NCI-H774 (cell line): ENCODE results near the gene CCDC33.

Source experiments
- DNase-seq: peaks from one replicate; lab custom pipeline; 2025; lab: John Stamatoyannopoulos, UW

Gene CCDC33

DNA sequence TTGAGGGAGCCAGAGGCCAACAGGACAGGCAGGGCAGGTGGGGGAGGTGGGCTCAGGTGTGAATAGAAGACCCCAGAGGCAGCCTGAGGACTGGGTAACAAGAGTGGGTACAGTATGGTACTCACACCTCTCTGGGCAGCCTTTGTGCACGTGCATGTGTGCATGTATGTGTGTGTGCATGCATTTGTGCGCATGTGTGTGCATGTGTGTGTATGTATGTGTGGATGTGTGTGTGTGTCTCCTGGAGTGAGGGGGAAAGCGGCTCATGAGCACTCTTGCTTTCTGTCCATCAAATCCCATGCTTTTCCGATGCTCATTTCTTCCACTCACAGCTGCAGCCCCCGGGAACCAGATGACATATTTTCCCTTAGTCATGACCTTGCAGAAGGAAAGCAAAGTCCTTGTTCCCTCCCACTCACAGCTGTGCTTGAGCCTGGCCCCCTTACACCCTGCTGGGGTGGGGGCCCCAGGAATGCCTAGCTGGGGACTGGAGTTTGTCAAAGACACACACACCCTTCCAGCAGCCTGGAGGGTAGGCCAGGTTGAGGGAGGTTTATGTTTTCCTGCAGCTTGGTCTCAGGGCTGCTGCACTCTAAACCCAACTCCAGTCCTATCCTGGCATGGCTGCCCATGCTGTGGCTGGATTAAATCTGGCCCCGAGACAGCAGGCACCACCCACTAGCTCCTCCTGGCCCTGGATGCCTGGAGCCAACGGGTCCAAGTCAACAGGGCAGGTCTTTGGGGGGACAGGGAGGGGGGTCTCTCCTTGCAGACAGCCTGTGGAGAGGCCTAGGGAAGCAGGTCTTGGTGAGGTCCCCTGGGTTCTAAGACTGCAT lies 22.5 kb downstream of the CCDC33 start:
- DNase-seq: no peak

DNA sequence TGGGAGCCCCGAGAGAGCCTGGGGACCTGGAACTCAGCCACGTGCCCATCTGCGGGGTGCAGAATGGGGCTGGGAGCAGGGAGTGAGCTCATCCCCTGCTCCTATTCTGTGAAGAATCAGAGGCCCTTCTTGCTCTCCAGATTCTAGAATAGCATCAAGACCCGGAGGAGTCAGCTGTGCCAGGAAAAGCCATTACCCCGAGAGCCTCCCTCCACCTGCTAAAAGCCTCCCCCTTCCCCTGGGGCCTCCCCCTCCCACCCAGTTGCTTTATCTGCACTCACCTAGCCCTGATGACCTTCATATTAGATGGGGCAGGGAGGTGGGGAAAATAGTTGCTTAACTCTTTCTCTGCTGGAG lies 23.1 kb downstream of the CCDC33 start:
- no peak for DNase-seq

DNA sequence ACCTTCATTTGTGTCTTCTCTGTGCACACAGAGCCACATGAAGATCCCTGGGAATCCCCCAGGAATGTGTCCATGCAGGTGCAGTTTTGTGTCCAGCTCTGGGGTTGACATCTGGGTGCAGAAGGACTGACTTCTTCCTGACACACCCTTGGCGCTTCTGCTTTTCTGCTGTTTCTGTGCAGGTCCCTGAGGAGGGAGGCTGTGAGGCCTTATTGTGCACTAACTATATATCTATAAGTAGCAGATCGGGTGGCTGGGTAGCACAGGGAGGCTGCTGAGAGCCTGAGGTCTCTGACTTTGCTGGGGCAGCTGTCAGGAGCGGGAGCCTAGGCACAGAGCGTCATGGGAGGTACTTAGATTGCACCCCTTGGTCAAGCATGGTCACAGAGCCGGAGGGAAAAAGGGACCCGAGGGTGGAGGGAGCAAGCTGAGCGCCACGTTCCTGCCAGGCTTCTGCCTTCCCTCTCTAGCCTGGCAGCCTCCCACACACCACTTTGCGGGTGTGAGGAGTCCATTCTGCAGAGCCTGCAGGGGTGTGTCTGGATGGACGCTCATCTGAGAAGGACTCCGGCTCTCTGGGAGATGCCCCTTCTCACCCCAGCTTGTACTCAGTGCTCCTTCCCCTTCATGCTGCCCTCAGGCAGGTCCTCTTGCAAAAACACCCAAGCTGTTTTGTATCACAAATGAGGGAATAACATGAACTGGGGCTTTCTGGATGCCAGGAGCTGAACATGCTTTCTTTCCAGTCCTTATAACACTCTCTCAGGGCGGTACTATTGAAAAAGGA lies 23.9 kb downstream of the CCDC33 start:
- no peak for DNase-seq

DNA sequence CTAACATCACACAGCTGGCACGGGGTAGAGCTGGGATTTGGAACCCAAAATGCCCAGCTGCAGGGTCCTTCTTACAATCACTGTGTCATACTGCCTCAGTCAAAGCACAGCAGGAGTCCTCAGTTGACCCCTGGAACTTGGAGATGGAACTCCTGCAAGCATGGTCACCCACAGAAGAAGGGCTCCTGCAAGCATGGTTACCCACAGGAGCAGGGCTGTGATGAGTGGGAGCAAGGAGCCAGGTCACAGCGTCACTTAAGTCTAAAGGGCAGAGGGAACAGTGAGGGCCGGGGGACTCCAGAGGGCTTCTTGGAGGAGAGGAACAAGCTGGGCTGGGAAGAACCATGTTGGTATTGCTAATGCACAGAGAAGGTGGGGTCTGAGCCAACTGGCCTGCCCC lies 24.9 kb downstream of the CCDC33 start:
- no peak for DNase-seq

DNA sequence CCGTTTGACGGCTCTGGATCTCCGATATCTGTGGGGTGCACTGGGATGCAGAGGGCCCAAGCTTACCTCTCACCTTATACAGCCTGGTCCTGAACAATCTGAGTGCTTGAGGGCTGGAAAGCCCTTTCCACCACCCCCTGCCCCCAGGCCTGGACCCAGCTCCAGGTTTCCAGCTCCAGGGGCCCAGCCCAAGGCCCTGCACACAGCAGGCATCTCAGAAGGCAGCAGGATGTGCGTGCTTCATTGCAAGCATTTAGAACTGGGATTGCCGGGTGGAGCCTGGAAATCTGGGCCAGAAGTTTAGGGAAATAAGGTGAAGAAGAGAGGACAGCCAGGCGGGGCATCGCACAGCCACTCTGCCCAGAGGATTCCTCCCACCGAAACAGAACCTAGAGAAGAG lies 25.6 kb downstream of the CCDC33 start:
- DNase-seq: no peak

DNA sequence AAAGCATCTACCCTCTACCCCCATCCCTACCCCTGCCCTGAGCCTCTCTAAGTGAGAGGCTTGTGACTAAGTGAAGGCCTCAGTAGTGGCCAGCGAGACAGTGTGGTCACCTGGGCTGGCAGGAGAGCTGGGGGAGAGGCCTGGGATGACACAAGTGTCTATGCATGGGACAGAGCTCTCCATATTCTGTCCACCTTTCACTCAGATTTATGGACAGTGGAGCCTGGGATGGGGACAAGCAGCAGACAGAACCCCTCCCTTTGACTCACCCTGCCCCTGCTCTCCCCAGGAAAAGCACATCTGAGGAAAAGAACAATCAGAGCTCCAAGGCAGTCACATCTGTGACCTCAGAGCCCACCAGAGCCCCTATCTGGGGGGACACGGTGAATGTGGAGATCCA lies 26.0 kb downstream of the CCDC33 start:
- DNase-seq: no peak

DNA sequence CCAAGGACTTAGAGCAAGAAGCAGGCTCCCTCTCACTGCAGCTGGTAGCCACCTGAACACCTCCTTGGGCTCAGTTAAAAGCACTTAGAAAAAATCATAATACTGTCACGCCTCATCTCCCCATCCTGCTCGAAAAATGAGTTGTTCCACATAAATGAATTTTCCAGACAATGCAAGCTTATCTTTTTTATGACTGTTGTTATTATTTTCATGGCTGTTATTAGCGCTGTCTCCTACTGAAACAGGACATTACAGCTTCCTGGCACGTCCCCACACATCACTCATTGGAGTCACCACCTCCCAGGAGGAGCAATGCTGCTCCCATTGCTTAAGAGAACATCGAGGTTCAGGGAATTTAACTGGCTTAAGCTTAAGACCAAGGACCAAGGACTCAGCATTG lies 26.5 kb downstream of the CCDC33 start:
- DNase-seq: no peak

DNA sequence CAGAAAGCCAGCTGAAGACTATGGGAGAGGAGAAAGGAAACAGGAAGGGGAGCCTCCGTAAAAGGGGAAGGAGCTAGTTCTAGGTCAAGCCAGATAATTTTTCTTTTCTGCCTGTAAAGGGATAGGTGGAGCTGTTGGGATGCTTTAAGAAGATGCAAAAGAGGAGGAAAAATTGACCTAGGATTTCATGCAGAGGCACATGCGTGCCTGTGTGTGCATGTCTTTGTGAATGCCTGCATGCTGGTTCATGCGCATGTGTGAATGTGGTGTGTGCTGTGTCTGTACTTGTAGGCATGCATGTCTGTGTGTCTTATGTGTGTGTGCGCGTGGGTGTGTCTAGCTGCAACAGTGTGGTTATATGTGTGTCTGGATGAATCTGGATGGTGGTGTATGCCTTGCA lies 27.3 kb downstream of the CCDC33 start:
- no peak for DNase-seq

DNA sequence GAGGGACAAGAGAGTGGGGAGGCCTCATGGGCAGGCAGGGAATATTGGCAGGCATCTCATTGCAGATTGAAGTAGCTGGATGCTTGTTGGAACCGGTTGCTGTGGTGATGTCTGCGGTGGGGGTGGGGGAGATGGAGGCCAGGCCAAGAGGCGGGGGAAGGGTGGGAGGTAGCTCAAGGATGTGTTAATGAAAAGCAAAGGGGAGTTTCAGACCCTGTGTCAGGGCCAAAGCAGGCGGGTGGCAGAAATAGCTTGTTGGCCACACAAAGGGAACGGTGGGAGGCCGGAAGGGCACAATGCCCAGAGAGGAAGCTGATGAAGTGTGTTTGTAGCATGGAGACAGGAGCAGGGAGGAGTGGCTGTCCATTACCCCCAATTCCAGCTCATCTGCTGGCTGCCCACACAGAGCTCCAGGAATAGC lies 28.0 kb downstream of the CCDC33 start:
- DNase-seq: no peak

DNA sequence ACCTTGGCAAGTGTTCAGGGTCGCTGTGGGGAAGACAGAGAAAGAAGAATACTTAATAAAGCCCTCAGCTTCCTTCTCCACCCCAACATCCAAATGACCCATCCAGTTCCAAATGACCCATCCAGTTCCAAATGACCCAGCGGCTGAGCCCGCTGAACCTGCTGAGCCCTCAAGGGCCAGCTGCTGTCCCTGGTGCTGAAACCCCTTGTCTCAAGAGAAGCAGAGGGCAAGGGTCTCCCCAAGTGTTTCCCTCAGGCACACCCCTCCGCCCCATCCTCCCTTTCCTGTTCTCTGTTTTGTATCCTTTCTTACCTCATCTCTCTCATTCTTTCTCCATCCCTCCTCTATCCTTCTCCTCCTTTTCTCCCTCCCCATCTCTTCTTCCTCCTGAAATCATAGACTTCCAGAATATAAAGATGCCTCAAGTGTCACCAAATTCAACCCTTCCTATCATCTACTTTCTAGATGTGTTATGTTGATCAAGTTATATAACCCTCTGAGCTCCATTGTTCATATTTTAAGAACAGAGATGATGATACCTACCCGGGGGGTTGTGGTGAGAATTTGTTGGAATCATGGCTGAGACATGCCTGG lies 29.0 kb downstream of the CCDC33 start:
- no peak for DNase-seq

DNA sequence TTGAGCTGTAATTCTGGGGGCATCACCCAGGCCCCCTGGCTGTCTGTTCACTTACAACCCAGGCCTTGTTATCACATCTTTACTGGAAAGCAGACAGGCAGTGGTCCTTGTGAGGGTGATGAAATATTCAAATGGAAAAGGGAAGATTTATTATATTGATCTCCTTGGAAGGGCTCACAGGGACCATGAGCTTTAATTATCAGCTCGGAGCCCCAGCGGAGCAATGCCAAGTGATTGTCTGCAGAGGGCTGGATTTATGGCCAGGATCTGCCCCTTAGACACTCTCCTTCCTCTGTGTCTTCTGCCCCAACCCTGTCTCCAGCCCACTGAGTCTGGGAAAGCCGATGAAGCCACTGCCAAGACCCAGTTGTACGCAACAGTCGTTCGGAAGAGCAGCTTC lies 31.9 kb downstream of the CCDC33 start:
- DNase-seq: no peak

DNA sequence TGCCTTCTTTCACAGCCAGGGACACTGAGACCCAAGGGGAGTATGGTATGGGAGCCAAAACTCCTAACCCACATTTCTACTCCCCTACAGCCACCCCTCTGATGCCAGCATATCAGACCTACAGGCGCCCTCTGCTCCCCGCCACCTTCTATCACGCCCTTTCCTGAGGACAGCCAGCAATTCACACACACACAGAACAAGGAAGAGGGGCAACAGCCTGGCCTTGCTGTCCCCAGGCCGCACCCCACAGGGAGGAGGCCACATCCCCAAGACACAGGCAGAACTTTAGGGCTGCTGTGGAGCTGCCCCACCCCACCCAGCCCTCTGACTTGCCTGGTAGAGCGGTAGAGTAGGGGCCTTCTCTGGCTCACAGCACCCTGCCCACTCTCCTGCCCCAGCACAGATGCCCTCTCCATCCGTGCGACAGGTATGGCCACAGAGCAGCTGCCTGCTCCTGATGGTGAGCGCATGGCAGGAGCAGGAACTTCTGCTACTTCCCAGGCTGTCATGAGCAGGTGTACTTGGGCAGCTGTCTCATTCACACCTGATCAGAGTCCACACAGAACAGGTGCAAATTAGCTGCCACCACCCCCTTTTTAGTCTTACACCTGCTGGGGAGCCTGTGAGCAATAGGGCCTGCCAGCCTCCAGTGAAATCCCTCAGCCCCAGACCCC lies 33.4 kb downstream of the CCDC33 start:
- DNase-seq: peak; percentile 77

DNA sequence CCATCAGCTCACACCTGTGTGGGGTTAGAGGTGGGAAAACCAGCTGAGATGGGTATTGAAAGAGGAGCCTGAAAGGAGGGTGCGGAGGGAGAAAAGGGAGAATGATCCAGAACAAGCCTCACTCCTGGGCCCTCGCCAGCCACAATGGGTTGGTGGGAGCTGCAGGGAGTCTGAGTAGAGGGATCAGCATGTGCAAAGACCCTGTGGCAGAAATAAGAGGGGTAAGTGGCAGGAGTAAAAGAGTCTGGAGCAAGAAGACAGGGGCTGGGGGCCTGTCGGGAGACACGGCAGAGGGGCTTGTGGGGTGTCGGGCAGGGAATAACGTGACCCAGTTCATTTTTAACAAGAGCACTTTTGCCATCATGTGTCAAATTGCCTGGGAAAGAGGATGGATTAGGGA lies 34.0 kb downstream of the CCDC33 start:
- DNase-seq: no peak

DNA sequence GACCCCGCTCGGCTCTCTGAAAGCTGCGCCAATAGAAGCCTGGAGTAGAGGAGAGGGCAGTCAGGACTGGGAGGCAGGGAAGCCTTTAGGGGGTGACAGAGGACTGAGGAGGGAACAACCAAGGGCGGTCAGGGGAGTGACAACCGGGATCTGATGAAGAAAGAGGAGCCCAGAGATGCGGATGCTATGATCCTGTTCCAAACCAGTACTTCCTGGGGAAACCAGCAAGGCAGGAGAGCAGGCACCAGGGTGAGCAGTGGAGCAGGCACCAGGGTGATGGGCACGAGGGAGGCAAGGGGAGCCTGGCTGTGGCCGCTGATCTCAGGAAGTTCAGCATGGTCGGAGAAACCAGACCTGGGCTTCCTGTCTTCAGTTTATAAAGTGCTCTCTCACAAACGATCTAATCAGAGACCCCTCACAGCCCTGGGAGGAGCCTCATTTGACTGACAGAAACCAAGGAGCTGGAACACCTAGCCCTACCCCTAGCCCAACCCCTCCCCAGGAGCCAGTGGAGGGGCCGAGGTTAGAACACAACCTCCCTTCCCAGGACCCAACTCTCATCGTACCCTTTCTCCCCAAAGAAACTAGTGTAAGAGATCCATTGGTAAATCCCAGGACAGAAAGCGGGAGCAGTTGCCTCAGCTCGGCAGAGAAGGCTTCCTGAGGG lies 34.9 kb downstream of the CCDC33 start:
- DNase-seq: no peak

DNA sequence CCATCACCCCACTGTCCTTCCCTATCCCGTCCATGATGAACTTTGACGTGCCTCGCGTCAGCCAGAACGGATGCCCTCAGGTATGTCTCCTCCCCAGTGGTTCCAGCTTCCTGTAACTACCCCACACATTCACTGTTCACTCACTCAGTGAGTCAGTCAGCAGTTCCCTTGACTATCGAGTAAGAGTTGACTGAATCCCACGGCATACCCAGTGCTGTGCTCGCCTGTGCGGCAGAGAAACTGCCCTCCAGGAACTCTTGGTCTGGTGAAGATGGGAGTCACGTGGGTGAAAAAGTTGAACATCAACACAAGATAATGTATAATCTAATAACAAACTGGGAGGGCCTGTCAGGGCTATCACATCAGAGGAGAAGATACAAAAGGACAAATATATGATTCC lies 36.7 kb downstream of the CCDC33 start:
- DNase-seq: no peak

DNA sequence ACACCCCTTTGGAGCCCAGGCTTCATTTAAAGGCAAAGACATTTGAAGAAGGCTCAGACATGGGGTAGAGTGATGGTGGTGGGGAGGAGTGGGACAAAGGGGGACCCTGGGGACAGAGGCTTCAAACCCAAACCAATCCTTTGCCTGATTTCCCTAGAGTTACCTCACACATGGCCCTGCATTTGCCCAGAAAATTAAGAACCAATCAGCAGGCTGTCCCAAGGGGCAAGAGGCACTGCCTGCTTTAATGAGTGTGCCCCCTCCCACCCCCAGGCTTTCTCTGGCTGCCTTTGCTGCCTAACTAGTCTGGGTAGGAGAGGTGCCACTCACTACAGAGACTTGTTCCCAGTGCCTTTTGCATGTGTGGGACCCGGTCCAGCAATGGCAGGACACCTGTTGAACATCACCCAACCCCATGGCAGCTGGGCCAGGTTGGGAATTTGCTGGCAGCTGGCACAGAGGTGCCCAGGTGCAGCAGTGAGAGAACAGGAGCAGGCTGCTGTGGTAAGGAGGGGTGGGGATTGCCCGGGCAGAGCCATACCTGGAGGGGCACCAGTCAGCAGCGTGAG lies 38.4 kb downstream of the CCDC33 start:
- peak; percentile 27 for DNase-seq

DNA sequence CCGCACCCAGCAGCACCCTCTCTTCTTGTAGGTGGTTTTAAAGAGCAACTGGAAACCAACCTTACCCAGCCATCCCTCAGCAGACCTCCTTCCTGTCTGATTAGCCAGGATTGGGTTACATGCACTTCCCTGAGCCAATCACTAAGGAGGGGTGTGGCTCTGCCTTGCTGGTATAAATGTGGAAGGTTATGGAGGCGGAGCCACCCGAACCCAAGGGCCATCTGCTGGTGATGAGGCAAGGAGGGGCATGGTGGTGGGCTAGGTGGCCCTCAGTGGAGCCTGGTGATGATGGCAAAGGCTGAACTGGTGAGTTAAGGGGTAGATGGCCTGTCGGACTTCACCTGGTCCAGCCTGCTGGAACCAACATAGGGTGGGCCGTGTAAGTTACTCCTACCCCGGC lies 39.8 kb downstream of the CCDC33 start:
- DNase-seq: no peak

DNA sequence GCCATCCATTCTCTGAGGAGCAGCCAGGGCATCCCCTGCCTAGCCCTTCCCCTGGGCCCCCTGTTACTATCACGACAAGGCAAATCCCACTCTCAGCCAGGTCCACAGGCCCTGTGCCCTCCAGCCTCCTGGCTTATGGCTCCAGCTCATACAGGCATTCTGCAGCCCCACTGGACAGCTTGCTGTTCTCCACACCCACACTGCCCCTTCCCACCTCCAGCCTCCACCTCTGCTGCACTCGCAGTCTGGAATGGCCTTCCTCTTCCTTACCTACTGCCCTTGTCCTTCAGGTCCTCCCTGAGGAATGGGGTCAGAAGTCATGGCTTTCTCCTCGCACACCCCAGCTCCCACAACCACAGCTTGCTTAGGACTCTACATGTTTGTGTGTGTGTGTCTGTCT lies 40.4 kb downstream of the CCDC33 start:
- no peak for DNase-seq

DNA sequence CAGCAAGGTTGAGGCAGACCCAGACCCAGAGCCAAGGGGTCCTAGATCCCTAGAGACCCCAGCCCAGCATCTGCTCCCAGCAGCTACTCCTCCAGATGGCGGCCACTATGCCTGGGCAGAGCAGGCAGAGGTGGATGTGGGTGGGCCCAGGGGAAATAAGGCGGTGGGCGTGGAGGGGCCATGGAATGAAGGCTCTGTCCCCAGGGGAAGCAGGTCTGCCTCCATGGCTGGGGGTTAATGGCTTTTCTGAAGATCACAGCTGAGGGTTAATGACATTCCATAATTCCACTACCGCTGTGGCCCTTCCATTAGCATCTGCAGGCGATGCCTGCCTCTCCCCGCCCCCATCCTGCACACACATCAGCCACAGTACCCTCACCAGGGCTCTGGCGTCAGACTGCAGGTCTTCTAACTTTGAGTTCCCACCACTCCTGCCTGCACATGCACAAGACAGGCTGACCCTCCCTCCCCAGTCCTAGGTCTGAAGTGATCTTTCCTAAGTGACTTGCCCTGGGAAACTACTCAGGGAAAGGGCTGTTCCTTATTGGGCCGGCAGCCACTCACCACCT lies 41.2 kb downstream of the CCDC33 start:
- DNase-seq: no peak

DNA sequence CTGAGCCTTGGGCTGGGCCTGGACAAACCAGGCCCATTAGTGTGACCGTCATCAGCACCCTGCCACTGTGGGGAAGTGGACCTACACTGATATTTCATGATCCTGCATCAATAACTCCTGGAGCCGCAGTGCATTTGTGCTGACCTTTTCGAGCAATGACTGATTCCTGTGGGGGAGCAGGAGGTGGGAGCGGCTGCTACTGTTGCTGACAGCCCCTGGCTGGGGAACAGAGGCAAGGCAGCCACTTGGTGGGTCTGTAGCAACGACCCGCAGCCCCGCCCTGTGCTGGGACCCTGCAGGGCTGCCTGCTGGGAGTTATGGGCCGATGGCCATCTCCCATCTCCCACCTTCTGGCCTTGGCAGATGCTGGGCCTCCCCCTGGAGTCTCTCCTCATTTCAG lies 42.1 kb downstream of the CCDC33 start:
- DNase-seq: no peak
